HT-29 (cell line): ENCODE measurements around the gene MTURN. TPM values are rescaled to one million over a fixed set of nuclear protein-coding genes. Genes with fewer than 3 reads are reported as not detected.
A peak's percentile ranks its signal among the peaks of the same experiment; 100 is the strongest.
"Not testable (repeated sequence)": the region's sequence is repeated elsewhere in the genome, so short reads cannot be mapped to it uniquely, and the experiment has no call there.

ENCODE experiments used
- DNase-seq: peaks from one replicate; pipeline ENCODE4 v3.0.0-alpha.2; 2015; ENCODE audit warnings: low spot score
- total RNA-seq: library from RNA; depleted of rRNA; stranded (reverse); fragments of >200 nt; shearing (Covaris generic); gene quantifications from 2 replicates; pipeline ENCODE4 v1.2.3, GENCODE V29; 2014

The MTURN gene
- total RNA-seq, 1 experiment from 2014 or later, result 8.5 TPM

DNA sequence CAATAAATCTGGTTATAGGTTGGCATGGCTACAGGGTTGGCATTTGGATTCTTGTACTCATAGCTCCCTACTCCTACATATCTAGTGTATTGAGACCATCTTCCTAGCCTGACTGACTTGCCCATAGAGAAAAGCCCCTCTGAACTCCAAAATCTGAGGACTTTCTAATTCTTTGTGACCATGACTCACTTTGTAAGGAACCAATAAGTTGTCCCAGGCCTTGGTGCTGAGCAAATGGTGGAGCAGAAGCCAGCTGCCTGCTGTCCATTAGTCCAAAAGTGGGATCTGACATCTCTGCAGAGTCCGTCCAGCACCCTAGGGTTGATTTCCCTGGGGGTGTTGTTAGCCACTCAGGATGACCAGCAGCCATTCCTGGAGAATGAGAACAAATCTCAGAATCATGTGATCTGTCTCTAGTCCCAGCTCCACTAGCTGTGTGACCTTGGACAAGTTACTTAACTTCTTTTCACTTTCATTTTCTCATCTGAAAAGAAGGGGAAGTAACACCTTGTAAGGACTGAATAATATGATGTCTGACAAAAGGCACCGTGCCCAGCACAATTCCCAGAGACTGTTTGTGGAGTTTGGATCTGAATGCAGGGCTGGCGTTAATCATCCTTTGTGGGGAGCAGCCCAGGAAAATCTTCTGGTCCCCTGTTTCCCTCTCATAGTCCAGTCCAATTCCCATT, 44.1 kb downstream of the MTURN start:
- no peak for DNase-seq

GRCh38 chr7:30180718-30181117, 45.9 kb downstream of the MTURN start:
- no peak for DNase-seq

DNA sequence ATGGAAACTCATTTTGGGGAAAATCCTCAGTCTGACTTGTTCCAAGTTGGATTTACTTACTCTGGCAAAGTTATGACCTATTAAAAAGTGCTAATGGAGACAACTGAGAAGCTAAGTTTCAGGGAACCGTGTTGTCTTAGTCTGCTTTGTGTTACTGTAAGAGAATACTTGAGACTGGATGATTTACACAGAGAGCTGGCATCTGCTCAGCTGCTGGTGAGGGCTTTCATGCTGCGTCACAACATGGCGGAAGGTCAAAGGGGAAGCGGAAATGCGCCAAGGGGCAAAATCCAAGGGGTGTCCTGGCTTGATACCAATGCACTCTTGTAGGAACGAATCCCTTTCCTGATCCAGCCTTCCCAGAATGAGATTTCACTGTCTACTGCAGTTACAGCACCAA, 46.4 kb downstream of the MTURN start:
- DNase-seq, result no peak

- no peak for DNase-seq
Observed at GRCh38 chr7:30181736-30182522, 47.1 kb downstream of the MTURN start.

DNA sequence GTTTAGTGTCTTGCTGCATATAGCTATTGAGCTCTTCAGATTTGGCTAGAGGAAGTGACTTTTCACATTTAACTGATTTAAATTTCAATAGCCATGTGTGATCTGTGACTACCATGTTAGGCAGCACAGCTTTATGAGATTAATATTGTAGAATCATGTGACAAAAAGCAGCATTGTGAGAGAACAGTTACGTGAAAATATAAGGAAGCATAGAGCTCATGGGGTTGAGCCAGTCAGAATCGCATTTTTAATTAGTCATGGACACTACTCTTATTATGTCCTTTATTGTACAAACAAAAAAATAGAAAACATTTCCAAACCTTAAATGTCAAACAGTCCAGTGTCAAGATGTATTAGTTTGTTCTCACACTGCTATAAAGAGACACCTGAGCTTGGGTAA, 48.0 kb downstream of the MTURN start:
- no peak for DNase-seq

DNA sequence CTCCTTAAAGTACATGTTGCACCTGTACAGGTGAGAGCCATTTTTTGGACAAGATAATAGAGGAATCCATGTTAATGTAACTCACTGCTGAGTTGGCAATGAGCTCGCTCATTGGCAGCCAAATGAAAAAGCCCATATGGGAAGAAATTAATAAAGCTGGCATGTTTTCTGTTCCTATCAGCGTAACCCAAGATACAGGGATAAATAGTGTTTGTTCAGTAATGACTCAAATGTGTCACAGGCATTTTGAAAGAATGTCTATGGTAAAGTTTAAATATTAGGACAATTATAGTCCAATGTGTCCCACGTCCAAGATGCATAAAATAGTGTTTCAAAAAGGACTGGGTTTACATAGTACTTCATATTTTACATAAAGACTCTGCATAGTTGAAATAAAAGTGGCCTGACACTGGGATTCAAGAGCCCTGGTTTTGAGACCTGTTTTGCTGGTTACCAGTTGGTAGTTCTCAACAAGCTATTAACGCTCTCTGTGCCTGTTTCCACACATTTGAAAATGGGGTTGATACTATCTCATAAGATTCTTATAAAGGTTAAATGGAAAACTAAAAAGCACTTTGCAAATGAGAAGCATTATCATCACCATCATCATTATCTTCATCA, 49.1 kb downstream of the MTURN start:
- no peak for DNase-seq

DNA sequence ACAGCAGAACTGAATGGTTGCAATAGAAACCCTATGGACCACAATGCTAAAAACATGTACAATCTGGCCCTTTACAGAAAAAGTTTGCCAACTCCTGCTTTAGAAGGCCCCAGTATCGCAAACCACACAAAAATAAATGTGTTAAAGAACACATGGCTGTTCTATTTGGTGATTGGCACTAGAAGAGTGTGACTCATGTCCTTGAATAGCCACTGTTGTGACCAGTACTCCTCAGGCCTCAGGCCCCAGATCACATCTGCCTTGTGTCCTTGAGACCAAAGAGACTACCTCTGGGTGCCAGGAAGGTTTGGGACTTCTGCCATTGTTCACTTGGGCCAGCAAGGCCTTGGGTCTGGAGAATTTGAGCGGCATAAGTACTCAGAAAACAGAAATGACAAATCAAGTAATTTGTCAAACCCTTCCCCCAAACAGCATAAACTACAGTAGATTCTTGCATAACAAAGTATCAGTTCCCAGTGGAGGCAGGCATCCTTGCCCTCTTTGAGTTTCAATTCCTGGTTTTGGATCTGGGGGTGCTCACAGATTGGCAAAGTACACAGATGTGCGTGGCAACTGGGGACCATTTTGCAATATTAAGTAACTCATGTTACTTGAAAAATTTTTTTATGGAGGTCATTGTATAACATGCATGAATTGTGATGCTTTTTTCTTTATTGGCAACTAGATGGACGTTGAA, 50.2 kb downstream of the MTURN start:
- no peak for DNase-seq

- DNase-seq, result no peak
Observed at GRCh38 chr7:30185496-30185895, 50.7 kb downstream of the MTURN start.

- DNase-seq, result no peak
Observed at GRCh38 chr7:30186725-30187124, 51.9 kb downstream of the MTURN start.

DNA sequence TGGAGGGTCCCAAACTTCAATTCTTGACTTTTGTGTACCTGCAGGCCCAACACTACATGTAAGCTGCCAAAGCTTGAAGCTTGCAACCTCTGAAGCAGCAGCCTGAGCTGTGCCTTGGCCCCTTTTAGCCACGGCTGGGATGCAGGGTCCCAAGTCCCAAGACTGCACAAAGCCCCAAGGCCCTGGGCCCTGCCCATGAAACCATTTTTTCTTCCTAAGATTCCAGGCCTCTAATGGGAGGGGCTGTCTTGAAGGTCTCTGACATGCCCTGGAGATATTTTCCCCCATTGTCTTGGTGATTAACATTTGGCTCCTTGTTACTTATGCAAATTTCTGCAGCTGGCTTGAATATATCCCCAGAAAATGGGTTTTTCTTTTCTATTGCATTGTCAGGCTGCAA, 52.7 kb downstream of the MTURN start:
- no peak for DNase-seq

GRCh38 chr7:30188381-30188780, 53.6 kb downstream of the MTURN start:
- not testable (repeated sequence) for DNase-seq

DNA sequence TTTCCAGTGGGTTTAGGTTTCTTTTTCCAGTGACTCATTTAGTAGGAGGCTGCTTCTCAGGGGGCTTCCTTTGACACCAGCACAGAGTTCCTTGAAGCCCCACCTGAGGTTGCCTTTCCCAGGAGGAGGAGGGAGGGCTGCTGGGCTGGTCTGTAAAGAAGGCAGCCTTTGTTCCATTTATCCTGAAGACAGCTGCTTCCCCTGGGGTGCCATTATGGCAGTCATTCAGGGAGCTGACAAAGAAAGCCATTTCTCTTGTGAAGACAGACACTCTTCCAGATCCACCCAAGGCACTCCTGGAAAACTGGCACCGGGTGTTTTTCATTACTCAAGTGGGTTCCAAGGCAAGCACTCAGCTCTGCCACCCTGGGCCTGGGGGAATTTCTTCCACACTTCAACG, 54.0 kb downstream of the MTURN start:
- DNase-seq, result no peak

DNA sequence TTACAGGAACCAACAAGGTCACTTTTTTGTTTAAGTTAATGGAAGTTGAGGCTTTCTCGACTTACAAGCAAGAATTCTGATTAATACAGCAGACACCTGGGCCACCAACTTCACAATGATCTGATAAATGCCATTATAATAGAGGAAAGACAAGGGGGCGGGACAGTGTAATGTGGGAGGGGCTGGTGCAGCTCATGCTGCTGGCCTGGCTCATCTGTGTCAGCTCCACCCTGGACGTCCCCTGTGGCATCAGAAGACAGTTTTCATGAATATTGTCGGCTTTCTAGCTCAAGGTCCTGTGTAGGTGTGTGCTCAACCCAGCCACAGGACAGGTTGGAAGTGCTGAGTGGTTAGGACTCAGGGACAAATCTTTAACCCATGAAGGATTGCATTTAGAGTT, 57.0 kb downstream of the MTURN start:
- DNase-seq, result peak; percentile 9

- no peak for DNase-seq
Observed at GRCh38 chr7:30193336-30193943, 58.7 kb downstream of the MTURN start.

DNA sequence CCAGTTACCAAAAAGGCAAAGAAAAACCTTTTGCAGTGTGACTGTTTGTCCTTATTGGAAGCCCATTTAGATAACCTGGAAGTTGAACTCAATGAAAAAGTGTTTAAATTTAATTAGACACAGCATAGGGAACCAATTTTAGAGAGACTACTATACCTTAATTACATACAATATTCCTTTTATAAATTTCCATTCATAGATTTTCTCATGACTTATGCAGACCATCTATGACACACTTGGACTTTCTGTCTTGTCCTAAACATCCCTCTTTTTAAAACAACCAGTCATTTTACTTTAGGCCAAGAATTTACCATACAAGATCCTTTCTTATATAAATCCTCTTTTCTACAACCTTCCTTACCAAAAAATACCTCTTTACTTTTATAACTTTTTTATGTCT, 61.6 kb downstream of the MTURN start:
- no peak for DNase-seq

- DNase-seq, result no peak
Observed at GRCh38 chr7:30197438-30197837, 62.7 kb downstream of the MTURN start.

- no peak for DNase-seq
Observed at GRCh38 chr7:30199271-30199670, 64.5 kb downstream of the MTURN start.

GRCh38 chr7:30200591-30200990, 65.8 kb downstream of the MTURN start:
- no peak for DNase-seq

DNA sequence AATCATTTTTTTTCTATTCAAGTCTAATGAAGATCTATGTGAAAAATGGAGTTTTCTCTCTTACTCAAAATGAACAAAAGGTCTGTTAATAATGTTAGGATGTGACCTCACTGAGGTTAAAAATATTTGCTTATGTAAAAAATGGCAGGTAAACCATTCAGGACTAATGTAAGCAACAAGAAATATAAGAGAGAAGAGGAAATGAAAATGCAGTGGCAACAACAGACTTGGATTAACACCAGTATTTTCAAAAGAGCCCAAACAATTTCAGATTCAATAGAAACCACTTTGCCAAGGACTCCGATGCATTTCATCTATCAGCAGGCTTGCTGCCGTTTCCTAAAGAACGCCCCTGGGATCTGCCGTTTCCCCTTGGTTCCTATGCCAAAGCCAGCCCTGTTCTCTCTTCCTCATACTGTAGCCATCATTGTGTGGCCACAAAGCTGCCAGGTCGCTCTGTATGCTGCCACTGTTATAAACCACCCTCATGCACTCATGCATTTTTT, 66.4 kb downstream of the MTURN start:
- no peak for DNase-seq

- no peak for DNase-seq
Observed at GRCh38 chr7:30201921-30202320, 67.1 kb downstream of the MTURN start.

- no peak for DNase-seq
Observed at GRCh38 chr7:30202671-30203070, 67.9 kb downstream of the MTURN start.

DNA sequence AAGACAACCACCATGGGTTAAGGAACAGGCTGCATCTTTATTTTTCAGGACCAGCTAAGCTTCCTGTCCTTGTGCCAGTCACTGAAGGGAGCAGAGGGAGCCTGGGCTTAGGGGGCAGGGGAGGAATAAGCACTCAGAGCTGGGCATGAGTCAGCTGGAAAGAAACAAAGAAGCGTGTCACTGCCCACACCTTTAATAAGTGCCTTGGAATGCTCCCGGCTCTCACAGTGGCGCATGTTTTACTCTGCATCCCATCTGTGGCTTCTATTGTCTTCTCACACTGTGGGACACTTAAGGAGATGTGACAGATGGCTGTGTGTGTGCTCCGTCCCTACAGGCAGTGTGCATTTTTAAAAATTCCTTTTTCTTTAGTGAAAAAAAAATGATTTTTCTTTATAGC, 71.7 kb downstream of the MTURN start:
- DNase-seq, result peak; percentile 59
